ENCODE results near the gene USH2A. TPM values are rescaled to one million over a fixed set of nuclear protein-coding genes. Genes with fewer than 3 reads are reported as not detected.
A peak's percentile ranks its signal among the peaks of the same experiment; 100 is the strongest.

USH2A gene
- total RNA-seq, 2 experiments from 2014 or later, result not detected

- Histone ChIP-seq H3K27ac (ENCODE audit: low read depth in 1 of 2, low read length in 2 of 2) (no peak overlapping the region), H3K27me3 (ENCODE audit: control insufficient read depth in 1 of 2, insufficient read depth in 2 of 2, low read length in 2 of 2) (no peaks in the 10 kb centered on the region), H3K4me1 (ENCODE audit: insufficient read depth, low read length) (no peaks in the 10 kb centered on the region), H3K36me3 (ENCODE audit: insufficient read depth, low read length) (no peaks in the 10 kb centered on the region), H3K9me3 (ENCODE audit: control insufficient read depth in 1 of 2, insufficient read depth in 1 of 2, low read length in 2 of 2) (no peaks in the 10 kb centered on the region), H3K4me3 (ENCODE audit: low read length) (no peak overlapping the region)
- H3K4me3 Mint-ChIP-seq, result no peak overlapping the region
- ATAC-seq (ENCODE audit: poor library complexity) (no peak), DNase-seq (no peak)
- ChIA-PET POLR2A (interaction anchor here (0.6 kb wide), 1 partner anchor 1003 kb away, joined by 3 read pairs; no protein-coding TSS in a partner anchor), CTCF (no interaction called here)
- TF ChIP-seq, protein P1, sequence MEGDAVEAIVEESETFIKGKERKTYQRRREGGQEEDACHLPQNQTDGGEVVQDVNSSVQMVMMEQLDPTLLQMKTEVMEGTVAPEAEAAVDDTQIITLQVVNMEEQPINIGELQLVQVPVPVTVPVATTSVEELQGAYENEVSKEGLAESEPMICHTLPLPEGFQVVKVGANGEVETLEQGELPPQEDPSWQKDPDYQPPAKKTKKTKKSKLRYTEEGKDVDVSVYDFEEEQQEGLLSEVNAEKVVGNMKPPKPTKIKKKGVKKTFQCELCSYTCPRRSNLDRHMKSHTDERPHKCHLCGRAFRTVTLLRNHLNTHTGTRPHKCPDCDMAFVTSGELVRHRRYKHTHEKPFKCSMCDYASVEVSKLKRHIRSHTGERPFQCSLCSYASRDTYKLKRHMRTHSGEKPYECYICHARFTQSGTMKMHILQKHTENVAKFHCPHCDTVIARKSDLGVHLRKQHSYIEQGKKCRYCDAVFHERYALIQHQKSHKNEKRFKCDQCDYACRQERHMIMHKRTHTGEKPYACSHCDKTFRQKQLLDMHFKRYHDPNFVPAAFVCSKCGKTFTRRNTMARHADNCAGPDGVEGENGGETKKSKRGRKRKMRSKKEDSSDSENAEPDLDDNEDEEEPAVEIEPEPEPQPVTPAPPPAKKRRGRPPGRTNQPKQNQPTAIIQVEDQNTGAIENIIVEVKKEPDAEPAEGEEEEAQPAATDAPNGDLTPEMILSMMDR (IDR thresholded peaks at IDR 0.05), result peak; percentile 42
- H3K9me3 Mint-ChIP-seq, result no peaks in the 10 kb centered on the region
- H3K36me3 Mint-ChIP-seq (ENCODE audit: low read depth), result peaks cover 26% of the 10 kb centered on the region
- H3K27ac Mint-ChIP-seq, result no peak overlapping the region
- no peaks in the 10 kb centered on the region for H3K27me3 Mint-ChIP-seq
- H3K4me1 Mint-ChIP-seq (ENCODE audit: low read depth), result no peaks in the 10 kb centered on the region
- intact Hi-C loops (cut with DNase I, micrococcal nuclease), result loop anchor here in 1 of 2 experiments (5.0 kb wide), 1 partner anchor 979 kb away; no protein-coding TSS in a partner anchor
Measured at GRCh38 chr1:215606564-215607168, 816.6 kb downstream of the USH2A start.

GRCh38 chr1:215606036-215606435, 817.2 kb downstream of the USH2A start:
- Mint-ChIP-seq H3K4me3 (no peak overlapping the region), H3K4me1 (ENCODE audit: low read depth) (no peaks in the 10 kb centered on the region), H3K9me3 (no peaks in the 10 kb centered on the region), H3K27ac (no peak overlapping the region), H3K36me3 (ENCODE audit: low read depth) (peaks cover 26% of the 10 kb centered on the region), H3K27me3 (no peaks in the 10 kb centered on the region)
- TF ChIP-seq, protein P1 (IDR thresholded peaks at IDR 0.05), result no peak
- Histone ChIP-seq H3K4me1 (ENCODE audit: insufficient read depth, low read length) (no peaks in the 10 kb centered on the region), H3K27me3 (ENCODE audit: control insufficient read depth in 1 of 2, insufficient read depth in 2 of 2, low read length in 2 of 2) (no peaks in the 10 kb centered on the region), H3K9me3 (ENCODE audit: control insufficient read depth in 1 of 2, insufficient read depth in 1 of 2, low read length in 2 of 2) (no peaks in the 10 kb centered on the region), H3K27ac (ENCODE audit: low read depth in 1 of 2, low read length in 2 of 2) (no peak overlapping the region), H3K36me3 (ENCODE audit: insufficient read depth, low read length) (no peaks in the 10 kb centered on the region), H3K4me3 (ENCODE audit: low read length) (no peak overlapping the region)
- ChIA-PET CTCF (no interaction called here), POLR2A (interaction anchor here (0.6 kb wide), 1 partner anchor 1003 kb away, joined by 3 read pairs; no protein-coding TSS in a partner anchor)
- intact Hi-C loops (cut with DNase I, micrococcal nuclease), result loop anchor here in 1 of 2 experiments (5.0 kb wide), 1 partner anchor 979 kb away; no protein-coding TSS in a partner anchor
- DNase-seq, result no peak
- no peak for ATAC-seq (ENCODE audit: poor library complexity)

GRCh38 chr1:215605011-215605621, 818.1 kb downstream of the USH2A start:
- Histone ChIP-seq H3K9me3 (ENCODE audit: control insufficient read depth in 1 of 2, insufficient read depth in 1 of 2, low read length in 2 of 2) (peaks cover 0 to 3% of the 10 kb centered on the region in 2 experiments), H3K4me3 (ENCODE audit: low read length) (no peak overlapping the region), H3K27ac (ENCODE audit: low read depth in 1 of 2, low read length in 2 of 2) (no peak overlapping the region), H3K4me1 (ENCODE audit: insufficient read depth, low read length) (no peaks in the 10 kb centered on the region), H3K27me3 (ENCODE audit: control insufficient read depth in 1 of 2, insufficient read depth in 2 of 2, low read length in 2 of 2) (no peaks in the 10 kb centered on the region), H3K36me3 (ENCODE audit: insufficient read depth, low read length) (no peaks in the 10 kb centered on the region)
- CTCF ChIA-PET, result no interaction called here
- Mint-ChIP-seq H3K27me3 (no peaks in the 10 kb centered on the region), H3K4me1 (ENCODE audit: low read depth) (no peaks in the 10 kb centered on the region), H3K4me3 (no peak overlapping the region), H3K36me3 (ENCODE audit: low read depth) (peaks cover 30% of the 10 kb centered on the region), H3K27ac (no peak overlapping the region), H3K9me3 (no peaks in the 10 kb centered on the region)
- no peak for ATAC-seq (ENCODE audit: poor library complexity)
- POLR2A ChIA-PET, result no interaction called here
- intact Hi-C loops (cut with DNase I, micrococcal nuclease), result loop anchor here in 1 of 2 experiments (5.0 kb wide), 1 partner anchor 978 kb away; no protein-coding TSS in a partner anchor
- DNase-seq, result no peak
- TF ChIP-seq, protein P1 (IDR thresholded peaks at IDR 0.05), result no peak
